Astrocyte of the hippocampus (primary cell): ENCODE data around the gene TAF6.

Source experiments
- DNase-seq: peaks from one replicate; pipeline ENCODE4 v3.0.0; 2011; ENCODE audit warnings: low read depth, low spot score

Gene TAF6

DNA sequence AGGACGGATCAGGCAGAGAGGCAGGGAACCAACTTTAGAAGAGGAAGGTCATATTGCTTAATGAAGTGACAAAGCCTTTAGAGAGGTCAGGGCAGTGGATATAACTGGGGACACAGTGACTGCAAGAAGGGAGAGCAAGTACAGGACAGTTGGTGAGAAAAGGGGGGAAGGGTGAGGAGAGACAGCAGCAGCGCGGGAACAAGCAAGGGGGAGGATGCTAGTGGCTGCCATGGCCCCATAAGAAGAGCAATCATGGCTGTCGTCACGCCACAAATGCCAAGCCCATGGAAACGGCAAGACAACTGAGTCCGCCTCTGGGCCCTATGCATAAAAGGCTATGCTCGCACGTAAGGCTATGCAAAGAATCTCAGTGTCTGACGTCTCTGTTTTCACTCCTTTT, 46.7 kb downstream of the TAF6 start:
- no peak for DNase-seq

DNA sequence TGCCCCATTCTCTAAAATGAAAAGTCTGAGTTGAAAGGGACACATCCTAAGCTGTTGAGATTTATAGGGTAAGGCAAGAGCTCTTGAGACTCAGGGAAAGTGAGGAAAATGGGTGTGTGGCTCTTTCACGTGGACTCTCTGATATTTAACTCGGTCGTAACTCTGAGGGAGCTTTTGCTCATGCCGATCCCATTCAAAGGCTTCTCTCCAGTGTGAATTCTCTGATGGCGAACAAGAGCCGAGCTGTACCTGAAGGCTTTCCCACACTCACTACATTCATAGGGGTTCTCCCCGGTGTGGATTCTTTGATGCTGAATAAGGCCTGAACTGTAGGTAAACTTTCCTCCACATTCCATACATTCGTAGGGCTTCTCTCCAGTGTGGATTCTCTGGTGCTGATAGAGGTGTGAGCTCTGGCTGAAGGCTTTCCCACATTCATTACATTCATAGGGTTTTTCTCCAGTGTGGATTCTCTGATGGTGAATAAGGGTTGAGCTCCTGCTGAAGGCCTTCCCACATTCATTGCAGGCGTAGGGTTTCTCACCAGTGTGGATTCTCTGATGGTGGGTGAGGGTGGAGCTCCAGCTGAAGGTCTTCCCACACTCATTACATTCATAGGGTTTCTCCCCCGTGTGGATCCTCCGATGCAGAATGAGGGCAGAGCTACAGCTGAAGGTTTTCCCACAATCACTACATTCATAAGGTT, 48.0 kb downstream of the TAF6 start:
- DNase-seq: no peak

DNA sequence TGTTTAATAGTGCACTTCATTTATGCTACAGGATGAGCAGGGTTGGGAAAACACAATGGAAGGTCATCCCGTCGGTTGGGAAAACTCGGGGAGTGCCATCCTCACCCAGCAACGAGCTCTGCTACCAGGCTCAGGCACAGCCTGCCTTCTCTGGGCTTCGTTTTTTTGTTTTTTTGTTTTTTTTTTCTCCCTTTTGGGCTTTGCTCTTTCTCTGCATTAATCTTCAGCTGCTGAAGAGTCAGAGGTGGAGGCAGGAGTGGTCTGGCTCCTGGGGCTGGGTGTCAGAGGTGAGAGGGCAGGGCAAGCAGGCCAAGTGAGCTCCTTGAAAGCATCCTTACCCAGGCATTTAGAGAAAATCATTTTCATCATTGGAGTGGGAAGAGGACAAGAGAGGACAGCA, 49.2 kb downstream of the TAF6 start:
- no peak for DNase-seq

DNA sequence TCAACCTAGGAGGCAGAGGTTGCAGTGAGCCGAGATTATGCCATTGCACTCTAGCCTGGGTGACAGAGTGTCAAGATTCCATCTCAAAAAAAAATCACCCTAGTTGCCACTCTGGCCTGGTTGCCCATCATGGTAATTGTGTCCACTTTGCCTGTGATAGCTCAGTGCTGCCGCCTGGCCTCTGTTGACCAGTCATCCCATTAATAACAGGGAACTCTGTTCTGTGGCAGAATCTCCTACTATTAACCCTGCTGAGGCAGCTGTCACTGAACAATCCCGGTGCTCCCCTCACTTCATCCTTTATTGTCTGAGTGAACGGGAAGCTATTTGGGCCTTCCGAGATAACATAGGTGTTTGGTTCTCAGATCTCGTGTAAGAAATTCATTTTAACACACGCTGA, 52.2 kb downstream of the TAF6 start:
- DNase-seq: no peak

DNA sequence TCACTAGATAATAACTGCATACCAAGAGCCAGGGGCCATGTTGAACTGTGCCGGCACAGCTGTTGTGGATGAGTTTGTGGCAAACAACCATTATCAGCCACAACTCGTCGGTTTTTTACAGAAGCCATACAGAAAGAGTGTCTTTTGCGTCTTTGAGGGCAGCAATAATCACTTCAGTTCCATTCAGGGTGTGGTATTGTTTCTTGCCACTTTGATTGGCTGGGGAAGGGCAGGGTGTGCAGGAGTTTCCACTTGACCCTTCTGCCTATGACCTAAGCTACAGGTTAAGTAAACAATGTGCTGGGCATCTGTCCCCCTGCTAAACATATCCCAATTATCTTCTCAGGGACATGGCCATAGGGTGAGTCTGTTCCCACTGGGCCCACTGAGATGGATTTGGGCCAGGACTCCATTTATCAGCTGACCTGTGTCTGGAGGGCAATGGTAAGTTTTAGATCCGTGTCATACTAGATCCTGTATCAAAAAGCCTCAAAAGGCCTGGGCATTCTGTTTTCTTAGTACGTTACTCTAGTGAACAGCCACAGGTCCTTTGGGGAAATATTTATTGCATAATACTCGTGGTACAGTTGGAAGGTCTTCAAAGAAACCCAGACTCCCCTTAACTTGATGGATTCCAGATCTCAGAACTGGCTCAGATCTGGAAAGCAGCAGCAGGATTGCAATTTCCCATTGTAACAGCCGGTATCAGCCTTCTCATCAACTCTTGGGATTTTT, 53.5 kb downstream of the TAF6 start:
- peak; percentile 71 for DNase-seq

DNA sequence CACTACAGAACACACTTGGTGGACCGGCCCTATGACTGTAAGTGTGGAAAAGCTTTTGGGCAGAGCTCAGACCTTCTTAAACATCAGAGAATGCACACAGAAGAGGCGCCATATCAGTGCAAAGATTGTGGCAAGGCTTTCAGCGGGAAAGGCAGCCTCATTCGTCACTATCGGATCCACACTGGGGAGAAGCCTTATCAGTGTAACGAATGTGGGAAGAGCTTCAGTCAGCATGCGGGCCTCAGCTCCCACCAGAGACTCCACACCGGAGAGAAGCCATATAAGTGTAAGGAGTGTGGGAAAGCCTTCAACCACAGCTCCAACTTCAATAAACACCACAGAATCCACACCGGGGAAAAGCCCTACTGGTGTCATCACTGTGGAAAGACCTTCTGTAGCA, 55.0 kb downstream of the TAF6 start:
- DNase-seq: no peak

DNA sequence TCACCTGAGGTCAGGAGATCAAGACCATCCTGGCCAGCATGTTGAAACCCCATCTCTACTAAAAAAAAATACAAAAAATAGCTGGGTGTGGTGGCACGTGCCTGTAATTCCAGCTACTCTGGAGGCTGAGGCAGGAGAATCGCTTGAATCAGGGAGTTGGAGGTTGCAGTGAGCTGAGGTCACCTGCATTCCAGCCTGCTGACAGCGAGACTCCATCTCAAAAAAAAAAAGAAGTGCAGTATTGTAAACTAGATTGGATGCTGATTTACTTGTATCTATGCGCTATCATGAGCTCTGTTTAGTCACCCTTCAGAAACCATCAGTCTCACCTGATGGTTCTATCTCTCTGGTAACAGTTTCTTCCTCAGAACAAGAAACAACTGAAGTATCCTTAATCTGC, 55.8 kb downstream of the TAF6 start:
- DNase-seq: no peak

DNA sequence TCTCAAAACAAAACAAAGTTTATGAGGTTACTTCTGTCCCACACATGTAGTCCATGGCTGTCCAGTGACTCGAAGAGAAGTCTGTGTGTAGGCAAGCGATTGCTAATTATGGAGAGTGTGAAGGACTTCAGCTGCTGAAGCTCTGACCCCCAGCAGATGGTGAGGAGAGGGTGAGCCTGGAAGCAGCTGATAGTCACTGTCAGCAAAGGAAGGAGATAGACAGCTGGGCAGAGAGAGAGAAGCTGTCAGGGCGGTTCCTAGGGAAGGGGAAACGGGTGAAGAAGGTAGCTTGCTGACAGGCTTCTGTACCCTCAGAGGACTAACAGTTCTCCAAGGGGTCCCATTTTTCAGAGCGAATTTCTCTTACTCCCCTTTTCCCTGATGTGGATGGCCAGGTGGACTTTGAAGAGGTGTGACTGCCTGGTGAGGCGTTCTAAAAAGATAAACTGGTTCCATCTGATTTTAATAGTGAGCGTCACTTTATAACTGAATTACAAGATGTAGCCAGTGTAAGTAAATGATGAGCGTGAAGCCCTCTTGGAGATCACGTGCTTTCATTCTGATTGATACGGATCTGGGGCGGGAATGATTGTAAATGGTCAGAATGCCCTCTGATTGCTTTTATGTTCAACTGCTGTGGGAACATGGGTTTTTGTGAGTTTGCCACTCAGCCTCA, 57.5 kb downstream of the TAF6 start:
- no peak for DNase-seq

DNA sequence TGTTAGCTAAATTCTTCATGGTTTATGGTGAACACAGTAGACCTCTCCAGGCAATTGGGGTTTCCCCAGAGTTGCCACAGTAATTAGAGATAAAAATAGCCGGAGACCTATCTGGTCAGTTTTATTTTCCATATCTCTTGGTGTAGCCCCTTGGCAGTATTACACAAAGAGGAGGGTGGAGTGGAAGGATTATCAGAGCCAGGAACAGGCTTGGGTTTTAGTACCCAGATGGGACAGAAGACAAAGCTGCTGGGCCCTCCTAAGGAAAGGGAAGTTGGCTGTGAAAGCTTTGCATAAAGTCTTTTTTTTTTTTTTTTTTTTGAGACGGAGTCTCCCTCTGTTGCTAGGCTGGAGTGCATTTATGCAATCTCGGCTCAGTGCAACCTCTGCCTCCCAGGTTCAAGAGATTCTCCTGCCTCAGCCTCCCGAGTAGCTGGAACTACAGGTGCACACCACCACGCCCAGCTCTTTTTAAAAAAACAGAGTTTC, 59.9 kb downstream of the TAF6 start:
- no peak for DNase-seq
